AG09319 (cell line): ENCODE data around the gene SLC25A48.

Source experiments
- DNase-seq: peaks from one replicate; pipeline ENCODE4 v3.0.0-alpha.2; 2010; ENCODE audit warnings: low read depth; ENCODE audit errors: extremely low read depth
- TF ChIP-seq, protein P1 (sequence below): IDR thresholded peaks from 2 replicates; pipeline ENCODE4 v1.5.1; 2011; ENCODE audit warnings: low read depth, mild to moderate bottlenecking, inconsistent platforms, low read length, moderate library complexity

The SLC25A48 gene

GRCh38 chr5:135891268-135891667, 56.8 kb downstream of the SLC25A48 start:
- no peak for DNase-seq
- TF ChIP-seq, protein P1, sequence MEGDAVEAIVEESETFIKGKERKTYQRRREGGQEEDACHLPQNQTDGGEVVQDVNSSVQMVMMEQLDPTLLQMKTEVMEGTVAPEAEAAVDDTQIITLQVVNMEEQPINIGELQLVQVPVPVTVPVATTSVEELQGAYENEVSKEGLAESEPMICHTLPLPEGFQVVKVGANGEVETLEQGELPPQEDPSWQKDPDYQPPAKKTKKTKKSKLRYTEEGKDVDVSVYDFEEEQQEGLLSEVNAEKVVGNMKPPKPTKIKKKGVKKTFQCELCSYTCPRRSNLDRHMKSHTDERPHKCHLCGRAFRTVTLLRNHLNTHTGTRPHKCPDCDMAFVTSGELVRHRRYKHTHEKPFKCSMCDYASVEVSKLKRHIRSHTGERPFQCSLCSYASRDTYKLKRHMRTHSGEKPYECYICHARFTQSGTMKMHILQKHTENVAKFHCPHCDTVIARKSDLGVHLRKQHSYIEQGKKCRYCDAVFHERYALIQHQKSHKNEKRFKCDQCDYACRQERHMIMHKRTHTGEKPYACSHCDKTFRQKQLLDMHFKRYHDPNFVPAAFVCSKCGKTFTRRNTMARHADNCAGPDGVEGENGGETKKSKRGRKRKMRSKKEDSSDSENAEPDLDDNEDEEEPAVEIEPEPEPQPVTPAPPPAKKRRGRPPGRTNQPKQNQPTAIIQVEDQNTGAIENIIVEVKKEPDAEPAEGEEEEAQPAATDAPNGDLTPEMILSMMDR = no peak

GRCh38 chr5:135891791-135892190, 57.3 kb downstream of the SLC25A48 start:
- no peak for DNase-seq
- TF ChIP-seq, protein P1 = peak; percentile 3; the same call in 1 of the 2 replicates

DNA sequence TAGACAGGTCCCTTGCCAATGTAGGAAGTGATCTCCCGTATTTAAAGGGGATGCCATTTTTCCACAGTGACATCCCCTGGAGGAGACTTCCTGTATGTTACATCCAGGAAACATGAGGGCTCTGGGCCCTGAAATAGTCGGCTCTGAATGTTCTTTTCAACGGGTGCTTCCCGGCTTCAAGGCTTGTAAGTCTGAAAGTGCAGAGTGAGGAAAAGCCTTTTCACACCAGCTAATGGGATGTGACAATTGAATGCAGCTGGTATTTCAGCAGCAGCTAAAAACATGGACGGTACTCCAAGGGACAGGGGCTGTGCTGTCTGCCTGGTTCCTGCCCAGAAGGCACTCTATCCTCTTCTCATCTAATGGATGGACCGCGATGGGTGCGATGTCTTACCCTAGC, 59.8 kb downstream of the SLC25A48 start:
- TF ChIP-seq, protein P1 = no peak
- no peak for DNase-seq

GRCh38 chr5:135894789-135895188, 60.3 kb downstream of the SLC25A48 start:
- DNase-seq = no peak

DNA sequence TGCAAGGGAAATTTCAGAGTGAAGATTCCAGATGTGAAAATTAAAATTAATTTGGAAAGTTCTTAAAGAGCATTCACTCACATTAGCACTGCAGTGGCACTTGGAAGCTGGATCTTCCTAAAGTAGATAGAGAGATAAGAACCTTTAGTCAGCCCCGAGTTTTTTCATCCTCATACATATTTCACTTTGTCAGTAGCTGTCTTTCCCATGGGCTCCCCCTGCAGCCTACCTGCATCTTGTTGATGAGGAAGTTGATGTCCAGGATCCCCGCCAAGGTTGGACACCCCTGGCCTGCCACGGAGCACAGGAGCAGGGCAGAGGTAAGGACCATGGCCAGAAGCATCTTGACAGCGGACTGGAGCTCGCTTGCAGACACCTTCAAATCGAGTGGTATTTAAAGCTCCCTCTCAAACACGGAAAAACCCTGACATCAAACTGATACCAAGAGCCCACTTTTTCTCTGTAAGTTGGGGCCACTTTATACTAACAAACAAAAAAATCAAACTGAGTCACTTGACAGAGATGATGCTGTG, 61.1 kb downstream of the SLC25A48 start, which contains the start of gene IL9:
Gene IL9, minus strand, starts transcription at position 368 of the 533 bp plus-strand sequence. Its CDS starts 25 bp downstream, at position 343.
- DNase-seq = no peak
- TF ChIP-seq, protein P1 = no peak

More at GRCh38 chr5:135894789-135895188, 60.3 kb downstream of the SLC25A48 start:
- TF ChIP-seq, protein P1 = no peak

- no peak for DNase-seq
- TF ChIP-seq, protein P1 = no peak
Observed at GRCh38 chr5:135898651-135899050, 64.2 kb downstream of the SLC25A48 start.

GRCh38 chr5:135900276-135900675, 65.8 kb downstream of the SLC25A48 start:
- DNase-seq = no peak
- TF ChIP-seq, protein P1 = no peak
